HepG2 (cell line): ENCODE measurements around the gene ECHDC1. TPM values are rescaled to one million over a fixed set of nuclear protein-coding genes. Genes with fewer than 3 reads are reported as not detected.

Experiments
- ATAC-seq: fragments of 200-7000 bp; cut with Tn5 transposase; 3 replicates; pipeline ENCODE4 v1.9.1; 2020; ENCODE audit warnings: mild to moderate bottlenecking, moderate library complexity
- BruUV-seq: library from RNA; stranded (reverse); fragments of 400-500 nt; replicated peaks from 2 replicates; lab custom pipeline; 2021; lab: Mats Ljungman, UMichigan
- CTCF ChIA-PET: fragments of 300-600 bp; formaldehyde crosslinking; extraction: SDS; loops from one replicate; lab custom pipeline; 2021; ENCODE audit warnings: low total read pairs, inconsistent platforms, low intra/inter-chr PET ratio; lab: Yijun Ruan, JAX
- POLR2A ChIA-PET: fragments of 350-600 bp; sonication (Branson Sonifier 250); formaldehyde crosslinking; loops from one replicate; lab custom pipeline; 2020; ENCODE audit warnings: antibody characterized with exemption, inconsistent platforms; lab: Yijun Ruan, JAX
- DNase-seq: peaks from one replicate; pipeline ENCODE4 v3.0.0-alpha.2; 2015; ENCODE audit warnings: low spot score
- FAIRE-seq: peaks from 3 replicates; lab custom pipeline; 2011; peaks lifted over from hg19 to GRCh38; lab: Jason Lieb, UNC
- H2AFZ ChIP-seq: one replicate; pipeline ENCODE4 v1.6.1; 2011; ENCODE audit warnings: low read length, inconsistent platforms
- H3K27ac ChIP-seq: fragments of 300-600 bp; 3 replicates; pipeline ENCODE4 v1.8.0; 2011; ENCODE audit warnings: mixed run types, mild to moderate bottlenecking, mixed read lengths, low read length, inconsistent platforms; ENCODE audit not compliant: insufficient read depth; ENCODE audit errors: extremely low read length
- H3K27me3 ChIP-seq, 2 experiments: fragments of 200-600 bp in 1 of 2; 2 replicates in 1 of 2; 3 replicates in 1 of 2; pipeline versions ENCODE4 v1.6.0 to v1.8.0; 2011; ENCODE audit warnings: low read length in 2 of 2, mild to moderate bottlenecking in 2 of 2, moderate library complexity in 2 of 2, inconsistent platforms in 1 of 2; ENCODE audit not compliant: insufficient read depth in 2 of 2, control insufficient read depth in 1 of 2
- H3K36me3 ChIP-seq, 2 experiments: fragments of 200-600 bp in 1 of 2; replicated peaks in 1 of 2; 2 replicates in 1 of 2; 3 replicates in 1 of 2; pipeline versions ENCODE4 v1.5.1 to v1.8.0; 2011; ENCODE audit warnings: low read length in 2 of 2, inconsistent platforms in 1 of 2; ENCODE audit not compliant: insufficient read depth in 2 of 2, control insufficient read depth in 1 of 2
- H3K4me1 ChIP-seq: 2 replicates; pipeline ENCODE4 v1.5.1; 2012; ENCODE audit warnings: low read length, inconsistent platforms; ENCODE audit not compliant: insufficient read depth
- H3K4me2 ChIP-seq: 2 replicates; pipeline ENCODE4 v1.6.0; 2011; ENCODE audit warnings: low read depth, low read length, inconsistent platforms
- H3K4me3 ChIP-seq, 3 experiments: fragments of 200-600 bp in 1 of 3; sonication (generic), shearing (Covaris generic) in 1 of 3; replicated peaks in 1 of 3; 2 replicates each; pipeline ENCODE4 v1.5.1; 2011 to 2016; ENCODE audit warnings: low read length in 3 of 3, inconsistent platforms in 2 of 3, low read depth in 2 of 3, mild to moderate bottlenecking in 2 of 3, control low read depth in 1 of 3, mixed read lengths in 1 of 3; ENCODE audit not compliant: insufficient read depth in 1 of 3
- H3K79me2 ChIP-seq: one replicate; pipeline ENCODE4 v1.6.1; 2011; ENCODE audit warnings: low read length, inconsistent platforms; ENCODE audit not compliant: insufficient read depth
- H3K9ac ChIP-seq: 2 replicates; pipeline ENCODE4 v1.6.0; 2011; ENCODE audit warnings: mild to moderate bottlenecking, low read depth, low read length, inconsistent platforms; ENCODE audit not compliant: insufficient read depth
- H3K9me3 ChIP-seq: 2 replicates; pipeline ENCODE4 v1.5.1; 2012; ENCODE audit warnings: mild to moderate bottlenecking, low read length
- H4K20me1 ChIP-seq: 2 replicates; pipeline ENCODE4 v1.6.0; 2011; ENCODE audit warnings: inconsistent platforms, mild to moderate bottlenecking, low read length, moderate library complexity; ENCODE audit not compliant: insufficient read depth
- ARNT2 ChIP-seq: sonication (generic); formaldehyde crosslinking; IDR thresholded peaks from 2 replicates; pipeline ENCODE4 v1.8.0; 2022; ENCODE audit warnings: mild to moderate bottlenecking, low read depth, missing genetic modification reagents, moderate library complexity
- HDAC2 ChIP-seq: sonication (generic); formaldehyde crosslinking; IDR thresholded peaks from 2 replicates; pipeline ENCODE4 v1.4.0; 2020; ENCODE audit warnings: missing genetic modification reagents
- NCOA1 ChIP-seq: sonication (generic); formaldehyde crosslinking; IDR thresholded peaks from 2 replicates; pipeline ENCODE4 v1.9.0; 2021; ENCODE audit warnings: missing genetic modification reagents
- TFE3 ChIP-seq: IDR thresholded peaks from 2 replicates; pipeline ENCODE4 v1.6.1; 2016
- TOPORS ChIP-seq: sonication (generic); formaldehyde crosslinking; IDR thresholded peaks from 2 replicates; pipeline ENCODE4 v1.8.0; 2023; ENCODE audit warnings: mild to moderate bottlenecking, missing genetic modification reagents
- ZFP36L2 ChIP-seq: sonication (generic); formaldehyde crosslinking; IDR thresholded peaks from 2 replicates; pipeline ENCODE4 v1.4.0; 2020; ENCODE audit warnings: missing genetic modification reagents
- WGBS: methylation state at CpG from one replicate; pipeline ENCODE4 v1.1.6; 2017; ENCODE audit warnings: low lambda C conversion rate; 5-methylcytosine and 5-hydroxymethylcytosine counted together
- in situ Hi-C: cut with HindIII; loops from 2 replicates; pipeline ENCODE4 v1.10.0; 2017; ENCODE audit warnings: low pct_unique_long_range_greater_than_20kb; ENCODE audit not compliant: extremely low pct_ligation_motif_present
- intact Hi-C: fragments of 100-400 bp; cut with micrococcal nuclease; formaldehyde crosslinking; loops from one replicate; pipeline ENCODE4 v1.10.0; 2022; ENCODE audit not compliant: unreplicated experiment
- polyA plus RNA-seq, 8 experiments: library from polyadenylated mRNA; depleted of rRNA in 3 of 8; stranded (reverse) in 7 of 8; unstranded in 1 of 8; fragments of >200 nt; fragmentation: Illumina TruSeq in 4 of 8; extraction: Trizol in 4 of 8; gene quantifications; 2 replicates each; pipeline versions ENCODE4 v1.2.1 to v1.2.3, GENCODE V29; 2011 to 2016; ENCODE audit warnings: low read depth in 4 of 8, missing spikeins in 1 of 8, mixed read lengths in 1 of 8; ENCODE audit not compliant: insufficient read depth in 1 of 8
- total RNA-seq, 5 experiments: library from RNA; depleted of rRNA; stranded (reverse); fragments of >200 nt; fragmentation: Illumina TruSeq; extraction: Trizol; gene quantifications; 2 replicates each; pipeline ENCODE4 v1.2.3, GENCODE V29; 2016; ENCODE audit warnings: low read depth in 1 of 5
- TF ChIP-seq, protein P1 (sequence below): sonication (generic); formaldehyde crosslinking; IDR thresholded peaks from 2 replicates; pipeline ENCODE4 v1.9.0; 2021; ENCODE audit warnings: missing genetic modification reagents, mild to moderate bottlenecking, borderline replicate concordance
- TF ChIP-seq, protein P2 (sequence below): IDR thresholded peaks from 2 replicates; pipeline ENCODE4 v1.6.1; 2012; ENCODE audit warnings: inconsistent platforms
- TF ChIP-seq, protein P3 (sequence below): sonication (generic); formaldehyde crosslinking; IDR thresholded peaks from 2 replicates; pipeline ENCODE4 v1.5.1; 2020; ENCODE audit warnings: missing genetic modification reagents, mild to moderate bottlenecking, borderline replicate concordance

Gene ECHDC1
- total and polyA plus RNA-seq, 2 of the 13 experiments (the other 11 are each of a cell fraction or from before 2014, with no cell fraction given) = 32.8 to 98.1 TPM

GRCh38 chr6:127290391-127291265 is 52.8 kb downstream of the ECHDC1 start:
- Histone ChIP-seq H3K4me2 (no peak overlapping the region), H3K27me3 (no peaks in the 10 kb centered on the region), H3K4me3 (no peak overlapping the region), H3K9me3 (no peaks in the 10 kb centered on the region), H3K79me2 (no peaks in the 10 kb centered on the region), H3K9ac (no peak overlapping the region), H2AFZ (no peak overlapping the region), H4K20me1 (no peaks in the 10 kb centered on the region), H3K4me1 (no peaks in the 10 kb centered on the region), H3K36me3 (peaks cover 10 to 15% of the 10 kb centered on the region in 2 experiments; a peak in 4 of 5 replicates), H3K27ac (no peak overlapping the region)
- ATAC-seq (no peak), DNase-seq (no peak), FAIRE-seq (no peak)
- in situ Hi-C loops (no loop called here), intact Hi-C loops (no loop called here)
- CTCF ChIA-PET = no interaction called here
- TF ChIP-seq TOPORS (no peak), TFE3 (CRISPR knock-in tag) (no peak), HDAC2 (CRISPR knock-in tag) (no peak), ZFP36L2 (no peak), ARNT2 (no peak), NCOA1 (CRISPR knock-in tag) (no peak)
- TF ChIP-seq, protein P1, sequence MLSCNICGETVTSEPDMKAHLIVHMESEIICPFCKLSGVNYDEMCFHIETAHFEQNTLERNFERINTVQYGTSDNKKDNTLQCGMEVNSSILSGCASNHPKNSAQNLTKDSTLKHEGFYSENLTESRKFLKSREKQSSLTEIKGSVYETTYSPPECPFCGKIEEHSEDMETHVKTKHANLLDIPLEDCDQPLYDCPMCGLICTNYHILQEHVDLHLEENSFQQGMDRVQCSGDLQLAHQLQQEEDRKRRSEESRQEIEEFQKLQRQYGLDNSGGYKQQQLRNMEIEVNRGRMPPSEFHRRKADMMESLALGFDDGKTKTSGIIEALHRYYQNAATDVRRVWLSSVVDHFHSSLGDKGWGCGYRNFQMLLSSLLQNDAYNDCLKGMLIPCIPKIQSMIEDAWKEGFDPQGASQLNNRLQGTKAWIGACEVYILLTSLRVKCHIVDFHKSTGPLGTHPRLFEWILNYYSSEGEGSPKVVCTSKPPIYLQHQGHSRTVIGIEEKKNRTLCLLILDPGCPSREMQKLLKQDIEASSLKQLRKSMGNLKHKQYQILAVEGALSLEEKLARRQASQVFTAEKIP (CRISPR knock-in tag) = no peak
- TF ChIP-seq, protein P2, sequence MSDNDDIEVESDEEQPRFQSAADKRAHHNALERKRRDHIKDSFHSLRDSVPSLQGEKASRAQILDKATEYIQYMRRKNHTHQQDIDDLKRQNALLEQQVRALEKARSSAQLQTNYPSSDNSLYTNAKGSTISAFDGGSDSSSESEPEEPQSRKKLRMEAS = no peak
- TF ChIP-seq, protein P3, sequence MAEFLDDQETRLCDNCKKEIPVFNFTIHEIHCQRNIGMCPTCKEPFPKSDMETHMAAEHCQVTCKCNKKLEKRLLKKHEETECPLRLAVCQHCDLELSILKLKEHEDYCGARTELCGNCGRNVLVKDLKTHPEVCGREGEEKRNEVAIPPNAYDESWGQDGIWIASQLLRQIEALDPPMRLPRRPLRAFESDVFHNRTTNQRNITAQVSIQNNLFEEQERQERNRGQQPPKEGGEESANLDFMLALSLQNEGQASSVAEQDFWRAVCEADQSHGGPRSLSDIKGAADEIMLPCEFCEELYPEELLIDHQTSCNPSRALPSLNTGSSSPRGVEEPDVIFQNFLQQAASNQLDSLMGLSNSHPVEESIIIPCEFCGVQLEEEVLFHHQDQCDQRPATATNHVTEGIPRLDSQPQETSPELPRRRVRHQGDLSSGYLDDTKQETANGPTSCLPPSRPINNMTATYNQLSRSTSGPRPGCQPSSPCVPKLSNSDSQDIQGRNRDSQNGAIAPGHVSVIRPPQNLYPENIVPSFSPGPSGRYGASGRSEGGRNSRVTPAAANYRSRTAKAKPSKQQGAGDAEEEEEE (CRISPR knock-in tag) = no peak
- POLR2A ChIA-PET = interaction anchor here (1.1 kb wide), 1 partner anchor 24 kb away, joined by 6 read pairs; the partner anchor contains the start of gene RNF146
- WGBS = 93% methylated on average over 4 of the region's 4 CpGs
- no TSS peak for BruUV-seq
